Activated CD4-positive, alpha-beta T cell treated with anti-CD3 and anti-CD28 coated beads, Interleukin-2, amount 10 ng/mL, durations not matched to agents 24 days and 14 days (primary cell): ENCODE measurements around the gene C1orf94. TPM values are rescaled to one million over a fixed set of nuclear protein-coding genes. Genes with fewer than 3 reads are reported as not detected.

Experiments used
- DNase-seq: peaks from one replicate; pipeline ENCODE4 v3.0.0; 2022
- H3K27ac Mint-ChIP-seq: one replicate; pipeline ENCODE4 v1.8.0; 2022; ENCODE audit warnings: mild to moderate bottlenecking, mixed read lengths
- H3K27me3 Mint-ChIP-seq: one replicate; pipeline ENCODE4 v1.8.0; 2022; ENCODE audit warnings: mixed read lengths
- H3K36me3 Mint-ChIP-seq: one replicate; pipeline ENCODE4 v1.8.0; 2022; ENCODE audit warnings: low read depth, mild to moderate bottlenecking, mixed read lengths
- H3K4me1 Mint-ChIP-seq: one replicate; pipeline ENCODE4 v1.8.0; 2021; ENCODE audit warnings: mixed read lengths
- H3K4me3 Mint-ChIP-seq: one replicate; pipeline ENCODE4 v1.8.0; 2022; ENCODE audit warnings: mild to moderate bottlenecking, moderate library complexity, mixed read lengths
- H3K9me3 Mint-ChIP-seq: one replicate; pipeline ENCODE4 v1.8.0; 2021; ENCODE audit warnings: mixed read lengths
- intact Hi-C: fragments of 100-400 bp; cut with micrococcal nuclease; formaldehyde crosslinking; loops from one replicate; pipeline ENCODE4 v1.15.1; 2023
- total RNA-seq: library from RNA; stranded (reverse); gene quantifications from 2 replicates; pipeline ENCODE4 v1.2.3, GENCODE V29; 2022

The C1orf94 gene
- total RNA-seq: not detected in 2 replicates

GRCh38 chr1:34176830-34177603 lies at the start of gene C1orf94:
Gene C1orf94 (plus strand): TSS chr1:34176907. CDS start chr1:34177790, 883 bp downstream.
- Mint-ChIP-seq H3K27me3 (peaks cover 31% of the 10 kb centered on the region), H3K36me3 (no peaks in the 10 kb centered on the region), H3K27ac (no peak within 1 kb of the TSS), H3K4me1 (no peaks in the 10 kb centered on the region), H3K9me3 (no peaks in the 10 kb centered on the region), H3K4me3 (no peak within 1 kb of the TSS)
- intact Hi-C loops: no loop called here
- DNase-seq: no peak

- intact Hi-C loops: no loop called here
- Mint-ChIP-seq H3K4me1 (no peaks in the 10 kb centered on the region), H3K27ac (no peak overlapping the region), H3K4me3 (no peak overlapping the region), H3K9me3 (no peaks in the 10 kb centered on the region), H3K36me3 (no peaks in the 10 kb centered on the region), H3K27me3 (no peaks in the 10 kb centered on the region)
- no peak for DNase-seq
Measured at GRCh38 chr1:34127006-34128000, 49.4 kb upstream of the C1orf94 start.

GRCh38 chr1:34128186-34128889 lies 48.4 kb upstream of the C1orf94 start:
- no peaks in the 10 kb centered on the region for H3K36me3 Mint-ChIP-seq
- no peak for DNase-seq
- intact Hi-C loops: no loop called here
- H3K9me3 Mint-ChIP-seq: no peaks in the 10 kb centered on the region
- H3K27ac Mint-ChIP-seq: no peak overlapping the region
- H3K4me3 Mint-ChIP-seq: no peak overlapping the region
- no peaks in the 10 kb centered on the region for H3K4me1 Mint-ChIP-seq
- H3K27me3 Mint-ChIP-seq: no peaks in the 10 kb centered on the region

GRCh38 chr1:34129630-34130029 lies 47.1 kb upstream of the C1orf94 start:
- intact Hi-C loops: no loop called here
- DNase-seq: no peak
- H3K27ac Mint-ChIP-seq: no peak overlapping the region
- H3K27me3 Mint-ChIP-seq: no peaks in the 10 kb centered on the region
- H3K4me1 Mint-ChIP-seq: no peaks in the 10 kb centered on the region
- no peaks in the 10 kb centered on the region for H3K9me3 Mint-ChIP-seq
- no peak overlapping the region for H3K4me3 Mint-ChIP-seq
- H3K36me3 Mint-ChIP-seq: no peaks in the 10 kb centered on the region

GRCh38 chr1:34130306-34130705 lies 46.4 kb upstream of the C1orf94 start:
- H3K27me3 Mint-ChIP-seq: no peaks in the 10 kb centered on the region
- no peaks in the 10 kb centered on the region for H3K9me3 Mint-ChIP-seq
- no peaks in the 10 kb centered on the region for H3K36me3 Mint-ChIP-seq
- no peak overlapping the region for H3K27ac Mint-ChIP-seq
- intact Hi-C loops: no loop called here
- no peak overlapping the region for H3K4me3 Mint-ChIP-seq
- DNase-seq: no peak
- no peaks in the 10 kb centered on the region for H3K4me1 Mint-ChIP-seq

GRCh38 chr1:34131396-34132160 lies 45.1 kb upstream of the C1orf94 start:
- H3K36me3 Mint-ChIP-seq: no peaks in the 10 kb centered on the region
- intact Hi-C loops: no loop called here
- no peak overlapping the region for H3K4me3 Mint-ChIP-seq
- DNase-seq: no peak
- no peaks in the 10 kb centered on the region for H3K27me3 Mint-ChIP-seq
- no peak overlapping the region for H3K27ac Mint-ChIP-seq
- H3K4me1 Mint-ChIP-seq: no peaks in the 10 kb centered on the region
- H3K9me3 Mint-ChIP-seq: no peaks in the 10 kb centered on the region

GRCh38 chr1:34132161-34132420 lies 44.6 kb upstream of the C1orf94 start:
- DNase-seq: no peak
- no peak overlapping the region for H3K4me3 Mint-ChIP-seq
- intact Hi-C loops: no loop called here

GRCh38 chr1:34137411-34137810 lies 39.3 kb upstream of the C1orf94 start:
- intact Hi-C loops: no loop called here
- no peak overlapping the region for H3K27ac Mint-ChIP-seq
- H3K4me3 Mint-ChIP-seq: no peak overlapping the region
- no peak for DNase-seq
- H3K27me3 Mint-ChIP-seq: no peaks in the 10 kb centered on the region
- no peaks in the 10 kb centered on the region for H3K36me3 Mint-ChIP-seq
- no peaks in the 10 kb centered on the region for H3K9me3 Mint-ChIP-seq
- no peaks in the 10 kb centered on the region for H3K4me1 Mint-ChIP-seq

More at GRCh38 chr1:34132161-34132420, 44.6 kb upstream of the C1orf94 start:
- Mint-ChIP-seq H3K27me3 (no peaks in the 10 kb centered on the region), H3K36me3 (no peaks in the 10 kb centered on the region), H3K4me1 (no peaks in the 10 kb centered on the region), H3K27ac (no peak overlapping the region), H3K9me3 (no peaks in the 10 kb centered on the region)

- no peaks in the 10 kb centered on the region for H3K9me3 Mint-ChIP-seq
- no peaks in the 10 kb centered on the region for H3K36me3 Mint-ChIP-seq
- no peak for DNase-seq
- intact Hi-C loops: no loop called here
- no peaks in the 10 kb centered on the region for H3K4me1 Mint-ChIP-seq
- H3K27ac Mint-ChIP-seq: no peak overlapping the region
- H3K4me3 Mint-ChIP-seq: no peak overlapping the region
- H3K27me3 Mint-ChIP-seq: no peaks in the 10 kb centered on the region
Measured at GRCh38 chr1:34140011-34140676, 36.6 kb upstream of the C1orf94 start.

- H3K4me1 Mint-ChIP-seq: peaks cover 2% of the 10 kb centered on the region
- no peak overlapping the region for H3K27ac Mint-ChIP-seq
- DNase-seq: no peak
- no peaks in the 10 kb centered on the region for H3K27me3 Mint-ChIP-seq
- H3K9me3 Mint-ChIP-seq: no peaks in the 10 kb centered on the region
- intact Hi-C loops: no loop called here
- H3K4me3 Mint-ChIP-seq: no peak overlapping the region
- H3K36me3 Mint-ChIP-seq: no peaks in the 10 kb centered on the region
Measured at GRCh38 chr1:34143975-34144374, 32.7 kb upstream of the C1orf94 start.

- DNase-seq: no peak
- no peak overlapping the region for H3K4me3 Mint-ChIP-seq
- H3K27ac Mint-ChIP-seq: no peak overlapping the region
- peaks cover 2% of the 10 kb centered on the region for H3K4me1 Mint-ChIP-seq
- H3K36me3 Mint-ChIP-seq: no peaks in the 10 kb centered on the region
- intact Hi-C loops: no loop called here
- H3K27me3 Mint-ChIP-seq: peaks cover 2% of the 10 kb centered on the region
- no peaks in the 10 kb centered on the region for H3K9me3 Mint-ChIP-seq
Measured at GRCh38 chr1:34144766-34145165, 31.9 kb upstream of the C1orf94 start.

GRCh38 chr1:34147301-34147700 lies 29.4 kb upstream of the C1orf94 start:
- H3K9me3 Mint-ChIP-seq: no peaks in the 10 kb centered on the region
- DNase-seq: no peak
- no peak overlapping the region for H3K27ac Mint-ChIP-seq
- peaks cover 2% of the 10 kb centered on the region for H3K4me1 Mint-ChIP-seq
- no peak overlapping the region for H3K4me3 Mint-ChIP-seq
- intact Hi-C loops: no loop called here
- H3K36me3 Mint-ChIP-seq: no peaks in the 10 kb centered on the region
- peaks cover 2% of the 10 kb centered on the region for H3K27me3 Mint-ChIP-seq

- no peaks in the 10 kb centered on the region for H3K36me3 Mint-ChIP-seq
- DNase-seq: no peak
- intact Hi-C loops: no loop called here
- H3K4me3 Mint-ChIP-seq: no peak overlapping the region
- H3K4me1 Mint-ChIP-seq: peaks cover 2% of the 10 kb centered on the region
- H3K9me3 Mint-ChIP-seq: no peaks in the 10 kb centered on the region
- no peak overlapping the region for H3K27ac Mint-ChIP-seq
- peaks cover 2% of the 10 kb centered on the region for H3K27me3 Mint-ChIP-seq
Measured at GRCh38 chr1:34149501-34149900, 27.2 kb upstream of the C1orf94 start.
